H1 (cell line): Measurements from ENCODE around the gene LRP8. TPM values are rescaled to one million over a fixed set of nuclear protein-coding genes. Genes with fewer than 3 reads are reported as not detected.

Experiments used
- CTCF ChIA-PET: fragments of 300-600 bp; sonication (Branson Sonifier 250); formaldehyde crosslinking; loops from one replicate; lab custom pipeline; 2021; ENCODE audit not compliant: partially characterized antibody; lab: Charles Lee
- POLR2A ChIA-PET: fragments of 300-600 bp; sonication (Branson Sonifier 250); formaldehyde crosslinking; loops from one replicate; lab custom pipeline; 2021; ENCODE audit warnings: inconsistent platforms; ENCODE audit not compliant: partially characterized antibody; lab: Charles Lee
- DNase-seq, 2 experiments: peaks; one replicate each; pipeline versions ENCODE4 v3.0.0 to v3.0.0-alpha.2; 2010 to 2022; ENCODE audit warnings: low spot score in 2 of 2, low read depth in 1 of 2, mixed read lengths in 1 of 2
- FAIRE-seq: peaks from 2 replicates; lab custom pipeline; 2011; peaks lifted over from hg19 to GRCh38; lab: Jason Lieb, UNC
- H2AFZ ChIP-seq: 2 replicates; pipeline ENCODE4 v1.8.1; 2012; ENCODE audit warnings: low read length, inconsistent platforms
- H2AK5ac ChIP-seq: 2 replicates; pipeline ENCODE4 v1.6.1; 2013; ENCODE audit warnings: low read depth, low read length
- H2BK120ac ChIP-seq: replicated peaks from 2 replicates; pipeline ENCODE3; 2013; ENCODE audit warnings: low read depth, low read length, inconsistent platforms
- H2BK12ac ChIP-seq: 2 replicates; pipeline ENCODE4 v1.6.1; 2013; ENCODE audit warnings: low read depth, low read length
- H2BK15ac ChIP-seq: 2 replicates; pipeline ENCODE4 v1.6.1; 2013; ENCODE audit warnings: low read length
- H2BK20ac ChIP-seq: 2 replicates; pipeline ENCODE4 v1.6.1; 2013; ENCODE audit warnings: low read length
- H2BK5ac ChIP-seq: 2 replicates; pipeline ENCODE4 v1.6.1; 2013; ENCODE audit warnings: low read depth, low read length
- H3K14ac ChIP-seq: 2 replicates; pipeline ENCODE4 v1.6.1; 2013; ENCODE audit warnings: inconsistent platforms; ENCODE audit not compliant: insufficient read length
- H3K18ac ChIP-seq: 2 replicates; pipeline ENCODE4 v1.6.1; 2013; ENCODE audit warnings: low read length; ENCODE audit errors: extremely low read depth
- H3K23ac ChIP-seq: 2 replicates; pipeline ENCODE4 v1.6.1; 2013; ENCODE audit warnings: inconsistent platforms; ENCODE audit not compliant: insufficient read length
- H3K23me2 ChIP-seq: 2 replicates; pipeline ENCODE4 v1.6.1; 2013; ENCODE audit warnings: low read depth, low read length
- H3K27ac ChIP-seq: 2 replicates; pipeline ENCODE4 v1.6.1; 2011; ENCODE audit warnings: low read depth, low read length, inconsistent platforms
- H3K27me3 ChIP-seq, 4 experiments: replicated peaks in 1 of 4; 1 replicate in 1 of 4; 2 replicates in 3 of 4; pipeline versions ENCODE4 v1.6.1 to v1.8.1; 2011 to 2013; ENCODE audit warnings: low read length in 3 of 4, mild to moderate bottlenecking in 3 of 4, inconsistent platforms in 2 of 4, mixed read lengths in 2 of 4, moderate library complexity in 1 of 4; ENCODE audit not compliant: control insufficient read depth in 3 of 4, insufficient read depth in 3 of 4; ENCODE audit errors: extremely low read depth in 1 of 4
- H3K36me3 ChIP-seq, 4 experiments: 2 replicates each; pipeline versions ENCODE4 v1.6.1 to v1.8.1; 2011 to 2013; ENCODE audit warnings: mild to moderate bottlenecking in 4 of 4, low read length in 3 of 4, moderate library complexity in 2 of 4, control low read depth in 1 of 4, inconsistent platforms in 1 of 4; ENCODE audit not compliant: insufficient read depth in 4 of 4, control insufficient read depth in 2 of 4
- H3K4ac ChIP-seq: replicated peaks from 2 replicates; pipeline ENCODE3; 2013; ENCODE audit warnings: low read length, low read depth, mixed read lengths, inconsistent platforms; ENCODE audit not compliant: insufficient read length
- H3K4me1 ChIP-seq, 4 experiments: replicated peaks in 1 of 4; 1 replicate in 1 of 4; 2 replicates in 3 of 4; pipeline versions ENCODE4 v1.6.1 to v1.8.1; 2011 to 2013; ENCODE audit warnings: low read length in 3 of 4, inconsistent platforms in 2 of 4, mixed read lengths in 1 of 4; ENCODE audit not compliant: insufficient read depth in 4 of 4, control insufficient read depth in 3 of 4
- H3K4me2 ChIP-seq, 2 experiments: 2 replicates each; pipeline versions ENCODE4 v1.6.1 to v1.8.1; 2011 to 2013; ENCODE audit warnings: low read depth in 2 of 2, low read length in 2 of 2, control low read depth in 1 of 2, inconsistent platforms in 1 of 2, mild to moderate bottlenecking in 1 of 2; ENCODE audit not compliant: insufficient read depth in 1 of 2
- H3K4me3 ChIP-seq, 4 experiments: fragments of 200-600, 300-600 bp in 1 of 4; sonication (generic), shearing (Covaris generic), sonication (Bioruptor Twin) in 1 of 4; 2 replicates each; pipeline versions ENCODE4 v1.5.1 to v1.8.1; 2011 to 2016; ENCODE audit warnings: low read length in 4 of 4, low read depth in 3 of 4, control low read depth in 2 of 4, inconsistent platforms in 2 of 4, mild to moderate bottlenecking in 2 of 4, mixed read lengths in 1 of 4, moderate library complexity in 1 of 4; ENCODE audit not compliant: insufficient read depth in 2 of 4; ENCODE audit errors: extremely low read depth in 1 of 4
- H3K56ac ChIP-seq: replicated peaks from 2 replicates; pipeline ENCODE3; 2013; ENCODE audit warnings: low read depth, mild to moderate bottlenecking, mixed read lengths, low read length, inconsistent platforms; ENCODE audit not compliant: insufficient read length
- H3K79me1 ChIP-seq: 2 replicates; pipeline ENCODE4 v1.6.1; 2013; ENCODE audit warnings: low read depth, low read length, control low read depth
- H3K79me2 ChIP-seq, 2 experiments: 2 replicates each; pipeline versions ENCODE4 v1.6.1 to v1.8.1; 2012 to 2013; ENCODE audit warnings: low read length in 2 of 2, mild to moderate bottlenecking in 2 of 2, inconsistent platforms in 1 of 2; ENCODE audit not compliant: insufficient read depth in 2 of 2, control insufficient read depth in 1 of 2
- H3K9ac ChIP-seq, 4 experiments: replicated peaks in 1 of 4; 1 replicate in 1 of 4; 2 replicates in 3 of 4; pipeline versions ENCODE4 v1.6.1 to v1.8.1; 2011 to 2013; ENCODE audit warnings: low read depth in 3 of 4, low read length in 3 of 4, control low read depth in 2 of 4, mild to moderate bottlenecking in 2 of 4, moderate library complexity in 2 of 4, inconsistent platforms in 1 of 4; ENCODE audit errors: extremely low read depth in 1 of 4
- H3K9me3 ChIP-seq, 2 experiments: 2 replicates each; pipeline versions ENCODE4 v1.6.1 to v1.8.1; 2012 to 2013; ENCODE audit warnings: mild to moderate bottlenecking in 2 of 2, moderate library complexity in 2 of 2, control low read depth in 1 of 2, inconsistent platforms in 1 of 2, low read depth in 1 of 2, low read length in 1 of 2, mixed read lengths in 1 of 2; ENCODE audit not compliant: insufficient read depth in 2 of 2
- H4K20me1 ChIP-seq, 2 experiments: replicated peaks in 1 of 2; 2 replicates each; pipeline versions ENCODE3 to v1.8.1; 2011 to 2013; ENCODE audit warnings: inconsistent platforms in 2 of 2, low read length in 2 of 2, mild to moderate bottlenecking in 1 of 2; ENCODE audit not compliant: insufficient read depth in 2 of 2, control insufficient read depth in 1 of 2
- H4K5ac ChIP-seq: 2 replicates; pipeline ENCODE4 v1.6.1; 2013; ENCODE audit warnings: low read length, low read depth, mixed read lengths, inconsistent platforms; ENCODE audit not compliant: insufficient read length
- H4K8ac ChIP-seq: 2 replicates; pipeline ENCODE4 v1.8.0; 2013; ENCODE audit warnings: mild to moderate bottlenecking, moderate library complexity, low read length, inconsistent platforms; ENCODE audit not compliant: insufficient read depth; ENCODE audit errors: extremely low read depth
- H4K91ac ChIP-seq: replicated peaks from 2 replicates; pipeline ENCODE3; 2013; ENCODE audit warnings: low read length, mixed read lengths, inconsistent platforms; ENCODE audit not compliant: insufficient read length
- CBX8 ChIP-seq: fragments of 300-800, 300-1000 bp; sonication (generic); IDR thresholded peaks from 2 replicates; pipeline ENCODE4 v1.7.1; 2016; ENCODE audit warnings: low read depth, low read length, borderline replicate concordance
- CREB1 ChIP-seq: IDR thresholded peaks from 2 replicates; pipeline ENCODE4 v1.6.1; 2012; ENCODE audit warnings: inconsistent platforms
- EZH2 ChIP-seq: fragments of 200-600 bp; sonication (generic); IDR thresholded peaks from 2 replicates; pipeline ENCODE4 v1.7.1; 2012; ENCODE audit warnings: low read depth, mild to moderate bottlenecking, moderate library complexity, low read length, inconsistent platforms; ENCODE audit not compliant: severe bottlenecking
- GABPA ChIP-seq: IDR thresholded peaks from 2 replicates; pipeline ENCODE4 v1.6.1; 2011; ENCODE audit warnings: mild to moderate bottlenecking, low read length, moderate library complexity, borderline replicate concordance; ENCODE audit not compliant: insufficient read depth
- MAFK ChIP-seq: IDR thresholded peaks from 2 replicates; pipeline ENCODE4 v1.6.1; 2012; ENCODE audit warnings: low read depth, mild to moderate bottlenecking, improper control_type of control experiment, low read length
- POLR2AphosphoS5 ChIP-seq: IDR thresholded peaks from 2 replicates; pipeline ENCODE4 v1.6.1; 2011; ENCODE audit warnings: low read depth, low read length
- SIX5 ChIP-seq: IDR thresholded peaks from 2 replicates; pipeline ENCODE4 v1.6.1; 2011; ENCODE audit warnings: mild to moderate bottlenecking, low read depth, low read length
- SP1 ChIP-seq: IDR thresholded peaks from 2 replicates; pipeline ENCODE4 v1.6.1; 2011; ENCODE audit warnings: low read depth, low read length
- SP2 ChIP-seq: IDR thresholded peaks from 2 replicates; pipeline ENCODE4 v1.6.1; 2012; ENCODE audit warnings: mild to moderate bottlenecking, low read length, inconsistent platforms
- SP4 ChIP-seq: IDR thresholded peaks from 2 replicates; pipeline ENCODE4 v1.6.1; 2012; ENCODE audit warnings: low read length, inconsistent platforms
- ZNF274 ChIP-seq: IDR thresholded peaks from 2 replicates; pipeline ENCODE4 v1.7.0; 2012; ENCODE audit warnings: low read length, borderline replicate concordance; ENCODE audit errors: extremely low read depth
- WGBS, 2 experiments: shearing (Covaris generic) in 1 of 2; methylation state at CpG; one replicate each; pipeline versions ENCODE4 v1.1.6 to v1.1.7; 2013 to 2015; ENCODE audit warnings: low lambda C conversion rate in 2 of 2, mixed read lengths in 2 of 2, inconsistent platforms in 1 of 2, low coverage in 1 of 2, missing lambda C conversion rate in 1 of 2; ENCODE audit not compliant: insufficient replicate concordance in 2 of 2, insufficient coverage in 1 of 2, insufficient read length in 1 of 2; ENCODE audit errors: extremely low coverage in 1 of 2, missing lambda C conversion rate in 1 of 2; 5-methylcytosine and 5-hydroxymethylcytosine counted together
- polyA plus RNA-seq, 7 experiments: library from polyadenylated mRNA; depleted of rRNA in 3 of 7; stranded (reverse) in 5 of 7; unstranded in 2 of 7; fragments of >200 nt in 5 of 7; fragments of 200-250 nt in 2 of 7; gene quantifications; 1 replicate in 5 of 7; 2 replicates in 1 of 7; 4 replicates in 1 of 7; pipeline versions ENCODE4 v1.2.1 to v1.2.3, GENCODE V29; 2011 to 2013; ENCODE audit warnings: missing spikeins in 2 of 7, mixed read lengths in 2 of 7
- total RNA-seq: library from RNA; stranded (reverse); fragmentation: NEBNext Ultra II Directional; extraction: Animal tissue kit (Norgen Biotek cat#: 25700); gene quantifications from 2 replicates; pipeline ENCODE4 v1.2.1, GENCODE V29; 2021

Gene LRP8
- total and polyA plus RNA-seq, 2 of the 8 experiments (the other 6 are each of a cell fraction or from before 2014, with no cell fraction given), result 63.2 to 66.4 TPM

DNA sequence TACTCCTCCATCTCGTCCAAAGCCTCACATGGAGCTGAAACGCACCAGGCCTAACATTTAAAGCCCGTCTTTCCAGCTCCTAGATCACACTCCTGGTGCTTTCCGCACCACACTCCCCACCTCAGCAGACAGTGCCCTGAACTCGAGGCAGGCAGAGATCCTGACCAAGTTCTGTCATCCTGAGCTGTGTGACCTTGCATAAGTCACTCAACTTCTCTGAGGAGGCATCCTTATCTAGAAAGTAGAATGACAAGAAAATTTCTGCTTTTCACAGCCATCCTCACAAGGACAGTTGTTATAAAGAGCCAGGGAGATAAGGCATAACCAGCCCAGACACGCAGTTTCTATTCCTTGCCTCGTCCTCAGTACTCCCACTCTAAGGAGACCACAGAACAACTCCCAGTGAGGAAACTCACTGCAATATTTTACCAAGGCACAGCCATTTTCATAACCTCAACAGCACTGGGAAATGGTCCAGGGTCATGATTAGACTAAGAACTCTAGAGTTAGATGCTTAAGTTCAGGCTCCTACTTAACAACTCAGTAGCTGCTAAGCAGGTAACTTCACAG lies 3.1 kb downstream of the LRP8 start:
- no peak for FAIRE-seq
- TF ChIP-seq GABPA (no peak), SP4 (no peak), SIX5 (no peak), CBX8 (no peak), ZNF274 (no peak), POLR2AphosphoS5 (no peak), SP1 (no peak), SP2 (no peak), EZH2 (no peak), MAFK (no peak), CREB1 (no peak)

More for the DNA sequence above, 3.1 kb downstream of the LRP8 start:
- no peak overlapping the region for H3K23ac ChIP-seq
- no peak overlapping the region for H2BK12ac ChIP-seq
- peak overlapping the region in 1 of 2 experiments; percentile 91; a peak in 1 of 4 replicates for H3K4me2 ChIP-seq
- no peak overlapping the region for H3K27ac ChIP-seq
- H3K4me3 ChIP-seq, result no peak overlapping the region
- no peak overlapping the region for H3K4ac ChIP-seq
- H4K91ac ChIP-seq, result no peak overlapping the region
- H3K23me2 ChIP-seq, result peaks cover 16% of the 10 kb centered on the region
- no peak overlapping the region for H2BK5ac ChIP-seq
- H4K5ac ChIP-seq, result no peak overlapping the region
- H2AK5ac ChIP-seq, result 0 out of 2 replicates have a peak overlapping the region, but pooled peaks have one; percentile 7
- no peak for DNase-seq
- H3K27me3 ChIP-seq, result no peaks in the 10 kb centered on the region
- no peak overlapping the region for H3K14ac ChIP-seq
- H3K79me2 ChIP-seq, result peaks cover 13 to 53% of the 10 kb centered on the region in 2 experiments
- H3K56ac ChIP-seq, result no peak overlapping the region
- no peaks in the 10 kb centered on the region for H3K9me3 ChIP-seq
- POLR2A ChIA-PET, result interaction anchor here (0.7 to 2.4 kb wide), 10 partner anchors 11 to 124 kb away, joined by 3 to 9 read pairs (median 3); partner anchors contain the start of gene MAGOH
- peaks cover 37% of the 10 kb centered on the region for H3K79me1 ChIP-seq
- no peak overlapping the region for H4K8ac ChIP-seq
- H2AFZ ChIP-seq, result no peak overlapping the region
- no peak overlapping the region for H2BK15ac ChIP-seq
- H3K18ac ChIP-seq, result no peak overlapping the region
- WGBS, 2 experiments, result 86% methylated on average over 7 of the region's 7 CpGs; no CpG with 5 or more reads in 1 of the 2 experiments
- no peak overlapping the region for H3K9ac ChIP-seq
- H3K4me1 ChIP-seq, result peaks cover 4 to 15% (median 9%) of the 10 kb centered on the region in 4 experiments
- CTCF ChIA-PET, result interaction anchor here (1.0 to 3.7 kb wide), 9 partner anchors 8 to 359 kb away, joined by 3 to 18 read pairs (median 5); no protein-coding TSS in a partner anchor
- H4K20me1 ChIP-seq, result peaks cover 17 to 32% of the 10 kb centered on the region in 2 experiments
- peaks cover 21 to 51% (median 24%) of the 10 kb centered on the region in 4 experiments for H3K36me3 ChIP-seq
- no peak overlapping the region for H2BK120ac ChIP-seq
- no peak overlapping the region for H2BK20ac ChIP-seq
